Adrenal gland (tissue), 5 donors: ENCODE results near the gene FOXRED2.

Source experiments
- CTCF ChIP-seq, 6 experiments: fragments of 450-650 bp in 4 of 6; fragments of 200-600 bp in 2 of 6; sonication (generic) in 1 of 6; IDR thresholded peaks; 1 replicate in 5 of 6; 2 replicates in 1 of 6; pipeline versions ENCODE4 v1.5.1 to v1.8.0; 2016 to 2021; ENCODE audit warnings: antibody characterized with exemption in 6 of 6, mild to moderate bottlenecking in 2 of 6, moderate library complexity in 1 of 6
- POLR2A ChIP-seq, 2 donors: fragments of 450-650 bp; IDR thresholded peaks; one replicate each; pipeline ENCODE4 v1.6.1; 2017; ENCODE audit warnings: antibody characterized with exemption in 2 of 2, mild to moderate bottlenecking in 2 of 2, moderate library complexity in 1 of 2
- donor health status: DM: no; HTN: no; CAD: no.

DNA sequence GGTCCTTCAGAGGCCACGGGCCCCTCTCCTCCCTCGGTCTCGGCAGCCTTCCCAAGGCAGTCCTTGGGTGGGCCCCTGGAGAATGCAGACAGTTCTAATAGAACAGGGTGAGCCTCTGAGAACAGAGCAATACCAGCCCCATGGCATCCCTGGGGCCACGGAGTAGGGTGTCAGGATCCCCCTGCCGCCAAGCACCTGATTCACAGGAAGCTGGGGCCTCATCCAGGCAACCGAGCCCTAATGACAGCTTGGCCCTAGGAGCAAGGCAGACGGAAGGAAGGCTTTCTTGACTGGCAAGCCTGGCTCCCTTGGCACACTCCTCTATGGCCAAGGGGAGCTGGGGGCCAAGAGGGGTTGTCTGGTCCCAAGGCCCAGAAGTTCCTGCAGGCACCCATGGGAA, 40.6 kb downstream of the FOXRED2 start:
- TF ChIP-seq CTCF (IDR thresholded peaks at IDR 0.05) (no peak), POLR2A (IDR thresholded peaks at IDR 0.05) (no peak)
